ENCODE measurements around the gene PLXNC1. TPM values are rescaled to one million over a fixed set of nuclear protein-coding genes. Genes with fewer than 3 reads are reported as not detected.

The PLXNC1 gene
- total RNA-seq, 1 experiment from 2014 or later: 0.66 TPM

DNA sequence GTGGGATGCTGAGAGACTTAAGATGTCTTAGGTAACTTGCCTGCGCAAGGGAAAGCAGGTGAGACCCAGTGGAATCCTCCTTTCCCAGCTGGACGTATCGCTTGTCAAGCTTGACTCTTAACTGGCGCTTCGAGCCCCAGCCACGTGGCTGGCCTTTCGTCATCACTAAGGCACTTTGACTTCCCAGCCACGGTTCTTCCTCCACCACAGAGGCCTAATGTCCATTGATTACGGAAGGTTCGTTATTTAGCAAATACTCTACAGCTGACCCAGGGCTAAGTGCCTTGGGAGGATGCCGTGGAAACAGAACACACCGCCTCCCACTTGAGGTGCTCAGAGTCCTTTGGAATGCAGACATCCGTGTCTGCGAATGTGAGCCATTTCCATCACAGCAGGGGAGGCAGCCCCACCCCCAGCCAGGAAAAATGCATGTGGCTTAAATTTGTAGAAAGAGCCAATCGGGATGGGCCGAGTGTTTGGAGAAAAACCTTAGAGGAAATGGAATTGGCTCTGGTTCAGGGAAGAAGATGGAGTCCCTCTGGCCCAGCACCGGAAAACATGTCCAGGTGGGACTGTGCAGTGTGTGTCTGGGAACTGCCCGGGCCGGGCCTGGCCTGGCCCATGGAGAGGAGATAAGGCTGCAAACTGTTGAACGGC, 115.7 kb downstream of the PLXNC1 start:
- DNase-seq (ENCODE audit: low read depth): no peak

DNA sequence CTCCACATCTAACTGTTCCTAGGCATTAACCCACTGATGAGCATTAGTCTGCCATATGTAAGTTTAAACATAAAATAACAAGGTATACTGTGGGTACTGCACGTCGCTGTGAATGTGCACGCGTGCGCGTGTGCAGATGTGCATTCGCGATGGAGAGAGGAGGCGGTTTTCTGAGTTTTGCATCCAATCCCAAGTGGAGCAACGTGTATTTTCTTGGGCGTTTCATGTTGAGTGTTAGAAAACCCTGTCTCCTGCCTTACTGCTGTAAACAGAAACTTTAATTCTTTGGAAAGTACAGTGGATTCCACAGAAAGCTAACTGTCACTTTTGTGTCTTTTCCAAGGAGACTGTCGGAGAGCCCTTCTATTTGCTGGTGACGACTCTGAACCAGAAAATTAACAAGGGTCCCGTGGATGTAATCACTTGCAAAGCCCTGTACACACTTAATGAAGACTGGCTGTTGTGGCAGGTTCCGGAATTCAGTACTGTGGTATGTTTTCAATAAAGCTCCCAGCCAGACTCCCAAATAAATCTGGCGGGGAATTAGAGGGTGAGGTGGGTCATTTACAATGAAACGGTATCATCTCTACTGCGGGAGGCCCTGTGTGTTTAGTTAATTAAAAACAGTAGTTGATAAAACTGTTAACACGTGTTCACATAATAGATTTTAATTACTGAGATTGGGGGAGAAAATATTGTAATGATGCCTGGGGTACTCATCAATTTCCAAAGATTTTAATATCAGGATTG, 116.5 kb downstream of the PLXNC1 start:
- DNase-seq (ENCODE audit: low read depth): no peak

DNA sequence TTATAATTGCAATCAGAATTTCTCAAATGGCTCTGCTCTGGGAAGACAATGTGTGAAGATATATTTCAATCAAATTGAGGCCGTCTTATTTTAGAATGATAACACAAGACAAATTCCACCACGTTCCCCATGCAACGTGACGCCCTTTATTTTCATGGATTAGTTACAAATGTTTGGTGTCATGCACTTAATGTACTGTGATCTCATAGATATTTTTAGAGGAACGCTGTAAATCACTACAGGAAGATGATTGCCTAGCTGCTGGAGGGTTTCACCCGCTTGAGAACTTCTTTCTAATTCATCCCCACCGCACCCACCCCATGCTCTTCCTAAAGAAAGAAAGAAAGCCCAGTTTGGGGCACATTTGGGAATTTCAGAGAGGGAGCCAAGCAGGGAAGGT, 117.2 kb downstream of the PLXNC1 start:
- no peak for DNase-seq (ENCODE audit: low read depth)

DNA sequence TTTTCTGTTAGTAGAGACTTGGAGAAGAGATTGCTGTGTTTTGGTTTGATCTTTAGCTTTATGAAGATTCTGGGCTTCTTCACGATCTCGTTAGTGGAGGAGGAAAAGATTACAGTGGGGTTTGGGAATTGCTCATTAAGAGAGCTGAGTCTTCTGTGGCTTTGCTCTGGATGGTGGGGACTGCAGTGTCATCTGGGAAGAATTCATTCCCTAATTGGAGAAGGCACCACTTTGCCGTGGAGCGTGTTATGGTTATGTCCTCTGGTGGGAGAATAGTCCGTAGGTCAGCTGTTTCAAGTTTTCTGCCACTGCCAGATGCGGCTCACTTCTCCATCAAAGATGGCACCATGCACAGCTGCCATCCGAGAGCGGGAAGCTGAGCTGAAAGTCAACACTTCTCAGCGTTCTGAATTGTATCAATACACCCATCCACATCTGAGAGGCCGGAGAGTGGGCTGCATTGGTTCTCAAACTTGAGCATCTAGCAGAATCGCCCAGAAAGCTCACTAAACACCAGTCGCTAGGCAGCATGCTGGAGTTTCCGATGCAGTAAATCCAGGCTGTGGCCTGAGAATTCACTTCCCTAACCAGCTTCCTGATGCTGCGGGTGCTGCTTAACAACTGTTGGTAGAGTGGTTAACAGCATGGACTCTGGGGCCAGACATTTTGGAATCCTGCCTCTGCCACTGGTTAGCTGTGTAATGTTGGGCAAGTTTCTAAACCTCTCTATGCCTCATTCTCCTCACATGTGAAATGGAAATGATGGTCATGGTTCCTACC, 117.8 kb downstream of the PLXNC1 start:
- no peak for DNase-seq (ENCODE audit: low read depth)

DNA sequence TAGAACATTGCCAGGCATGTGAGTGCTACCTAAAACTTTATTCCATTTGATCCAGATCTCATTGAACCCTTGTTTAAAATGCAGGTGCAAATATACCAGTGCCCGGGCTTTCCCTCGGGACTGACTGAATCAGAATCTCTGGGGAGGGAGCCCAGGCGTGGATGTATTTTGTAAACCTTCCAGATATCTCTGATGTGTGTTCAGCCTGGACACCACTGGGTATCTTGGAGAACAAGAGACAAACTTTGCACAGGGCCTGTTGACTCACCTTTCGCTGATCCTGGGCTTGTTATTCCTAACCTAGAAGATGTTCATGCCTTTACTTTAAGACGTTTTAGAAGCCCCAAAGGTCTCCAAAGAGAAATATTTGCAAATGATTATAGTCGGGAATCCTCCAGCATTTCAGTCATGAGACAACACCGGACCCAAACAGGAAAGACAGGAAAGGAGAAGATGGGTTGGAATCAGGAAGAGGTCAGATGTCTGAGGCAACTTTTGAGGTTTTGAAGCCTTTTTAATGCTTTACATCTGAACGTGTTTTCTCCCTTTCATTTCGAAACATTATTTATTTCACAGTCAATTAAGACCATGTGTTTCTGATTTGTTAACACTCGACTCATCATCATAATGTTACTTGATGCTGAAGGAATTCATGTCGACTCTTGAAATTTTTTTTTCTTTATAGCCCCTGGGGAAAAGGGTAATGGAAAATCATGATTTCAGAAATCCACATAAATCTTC, 118.6 kb downstream of the PLXNC1 start:
- no peak for DNase-seq (ENCODE audit: low read depth)

DNA sequence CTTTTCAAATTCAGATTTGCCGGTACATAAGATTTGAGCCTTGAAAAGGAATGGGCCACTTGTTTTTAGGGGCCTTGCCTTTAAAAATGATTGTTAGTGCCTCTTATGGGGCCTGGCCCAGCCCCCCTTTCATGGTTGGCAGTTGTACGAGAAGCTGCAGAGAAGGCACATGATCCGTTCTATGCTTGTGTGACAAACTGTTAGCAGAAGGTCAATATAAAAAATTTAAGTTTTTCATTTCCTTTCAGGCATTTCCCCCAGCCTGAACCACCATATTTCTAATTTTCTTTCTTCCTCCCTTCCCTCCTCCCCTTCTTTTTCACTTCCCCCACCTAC, 119.1 kb downstream of the PLXNC1 start:
- no peak for DNase-seq (ENCODE audit: low read depth)

DNA sequence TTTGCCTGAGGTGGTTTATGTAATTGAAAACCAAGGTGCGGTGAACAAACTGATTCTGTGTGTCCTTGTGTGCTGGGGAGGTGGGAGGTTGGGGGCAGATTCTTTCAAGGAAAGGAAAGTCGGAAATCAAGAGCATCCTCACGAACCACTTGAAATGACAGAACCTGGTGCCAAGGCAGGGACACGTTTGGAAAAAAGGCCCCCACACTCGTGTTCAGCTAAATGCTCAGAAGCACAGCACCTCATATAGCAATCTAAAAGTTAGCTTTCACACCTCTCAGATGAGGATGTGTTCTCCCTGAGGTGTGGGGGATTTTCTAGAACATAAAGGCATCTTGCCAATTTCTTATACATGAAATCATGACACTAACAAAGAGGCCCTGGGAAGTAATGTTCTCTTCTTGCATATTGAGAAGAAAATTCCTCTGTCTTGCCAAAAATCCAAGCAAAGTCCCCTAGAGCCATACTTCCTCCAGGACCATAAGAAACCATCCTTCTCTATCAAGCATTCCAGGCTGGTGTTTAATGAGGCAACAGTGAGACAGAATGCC, 119.6 kb downstream of the PLXNC1 start:
- no peak for DNase-seq (ENCODE audit: low read depth)

DNA sequence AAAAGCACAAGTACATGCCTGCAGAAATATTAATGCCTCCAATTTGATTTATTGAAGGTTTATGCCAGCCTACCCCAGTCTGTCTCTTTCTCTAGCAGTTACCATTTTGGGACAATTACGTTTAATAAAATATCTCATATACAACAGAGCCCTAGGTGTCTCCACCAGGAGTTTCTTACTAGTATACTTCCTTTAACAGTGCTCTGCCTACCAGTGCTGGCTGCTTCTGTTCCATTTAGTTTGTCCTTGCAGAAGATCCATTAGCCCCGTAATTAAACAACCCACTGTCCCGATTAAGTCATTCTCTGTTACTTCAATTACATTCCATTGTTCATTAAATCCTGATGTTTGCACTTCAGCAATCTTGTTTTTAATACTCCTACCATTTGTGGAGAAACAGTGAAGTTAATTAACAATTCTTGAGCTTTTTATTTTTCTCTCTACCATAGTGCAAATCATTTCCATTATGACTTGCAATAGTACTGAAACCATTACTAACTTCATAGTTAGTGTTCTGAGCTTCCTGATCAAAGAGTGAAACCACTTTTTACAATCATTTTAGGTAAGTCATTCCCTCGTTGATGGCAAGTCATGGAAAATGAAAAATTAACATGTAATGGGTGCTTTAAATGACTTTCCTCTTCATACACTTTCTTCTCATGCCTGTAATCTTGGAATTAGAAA, 121.1 kb downstream of the PLXNC1 start:
- no peak for DNase-seq (ENCODE audit: low read depth)

DNA sequence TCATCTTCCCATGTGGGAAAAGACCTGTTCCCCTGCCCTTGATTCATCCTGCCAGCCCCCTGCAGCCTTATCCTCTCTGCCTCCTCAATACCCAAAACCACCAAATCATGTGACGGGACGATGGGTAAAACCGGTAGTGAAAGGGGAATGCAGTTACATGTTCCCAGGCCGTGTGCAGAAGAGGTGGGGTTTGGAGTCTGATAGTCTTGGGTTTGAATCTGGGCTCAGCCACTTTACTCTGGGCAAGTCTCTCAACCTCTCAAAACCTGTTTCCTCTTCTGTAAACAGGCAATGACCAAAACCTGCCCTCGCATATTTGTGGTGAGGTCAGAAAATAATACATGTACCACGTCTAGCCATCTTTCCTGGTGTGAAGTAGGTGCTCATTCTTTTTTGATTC, 123.0 kb downstream of the PLXNC1 start:
- no peak for DNase-seq (ENCODE audit: low read depth)

DNA sequence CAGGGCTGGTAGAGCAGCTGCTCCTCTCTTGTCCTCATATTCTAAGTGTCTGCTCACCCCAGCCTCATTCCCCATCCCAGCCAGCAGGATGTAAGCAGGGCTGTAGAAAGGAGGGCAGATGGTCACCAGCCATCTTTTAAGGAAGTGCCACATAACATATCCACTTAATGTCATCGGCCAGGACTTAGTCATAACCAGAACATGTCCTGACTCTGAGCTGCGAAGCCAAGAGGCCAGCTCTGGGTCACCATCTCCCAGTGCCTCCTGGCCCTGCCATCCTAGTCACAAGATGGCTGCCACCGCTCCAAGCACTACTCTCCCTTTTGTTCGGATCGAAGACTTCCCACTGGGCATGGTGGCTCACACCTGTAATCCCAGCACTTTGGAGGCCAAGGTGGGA, 123.9 kb downstream of the PLXNC1 start:
- DNase-seq (ENCODE audit: low read depth): no peak

DNA sequence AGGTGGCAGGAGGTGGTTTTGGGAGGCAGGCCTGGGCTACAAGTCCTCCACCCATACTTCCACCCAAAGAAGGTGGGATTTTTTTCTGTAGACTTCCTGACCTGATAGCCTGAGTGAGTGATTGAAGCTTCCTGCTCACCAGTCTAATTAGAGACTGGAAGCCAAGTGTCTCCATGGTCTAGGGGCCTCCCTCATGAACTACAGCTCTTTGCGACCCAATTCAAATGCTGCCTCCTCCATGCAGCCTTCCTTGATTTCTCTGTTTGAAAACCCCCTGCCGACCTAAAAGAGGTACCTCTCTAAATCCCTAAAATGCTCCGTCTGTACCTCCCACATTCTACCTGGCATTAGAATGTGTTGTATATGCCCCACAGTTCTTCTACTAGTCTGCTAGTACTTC, 124.9 kb downstream of the PLXNC1 start:
- DNase-seq (ENCODE audit: low read depth): no peak

DNA sequence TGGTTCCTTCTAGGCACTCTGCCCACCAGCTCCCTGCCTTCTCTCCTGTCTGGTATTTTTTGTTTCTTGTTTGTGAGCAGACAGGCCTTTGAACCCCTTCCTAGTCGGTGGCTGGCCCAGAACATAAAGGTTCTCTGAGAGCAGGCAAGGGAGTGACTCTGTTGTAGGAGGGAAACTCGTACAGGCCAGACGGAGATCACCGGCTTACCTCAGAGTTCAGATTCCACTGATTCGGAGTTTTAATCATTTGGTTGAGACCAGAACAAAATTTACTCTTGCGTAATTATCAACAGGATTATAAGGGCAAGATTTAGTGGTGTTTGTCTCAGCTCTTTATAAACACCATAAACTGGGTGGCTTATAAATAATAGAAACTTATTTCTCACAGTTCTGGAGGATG, 128.3 kb downstream of the PLXNC1 start:
- no peak for DNase-seq (ENCODE audit: low read depth)

DNA sequence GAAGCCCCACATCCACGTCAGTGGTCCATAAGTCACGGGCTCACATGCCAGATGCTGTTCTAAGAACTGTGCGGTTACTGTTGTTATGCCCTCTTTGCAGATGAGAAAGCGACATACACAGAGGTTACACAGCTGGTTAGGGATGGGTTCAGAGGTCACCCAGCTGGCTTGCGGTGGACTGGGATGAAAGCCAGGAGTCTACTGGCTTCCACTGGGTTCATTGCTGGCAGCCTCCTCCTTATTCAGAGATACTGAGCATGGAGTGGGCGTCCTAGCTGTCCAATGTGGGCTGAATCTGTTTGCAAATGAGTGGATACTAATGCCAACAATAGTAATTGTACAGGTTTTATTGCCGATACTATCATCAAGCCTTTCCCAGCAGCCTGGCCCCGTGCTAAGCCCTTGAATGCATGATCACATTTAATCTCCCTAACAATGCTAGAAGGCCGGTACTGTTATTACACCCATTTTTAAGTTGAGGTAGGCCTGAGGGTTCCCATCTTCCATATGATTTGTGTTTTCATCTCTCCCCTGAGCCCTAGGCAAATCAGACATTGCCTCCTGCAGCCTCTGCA, 129.1 kb downstream of the PLXNC1 start:
- no peak for DNase-seq (ENCODE audit: low read depth)

DNA sequence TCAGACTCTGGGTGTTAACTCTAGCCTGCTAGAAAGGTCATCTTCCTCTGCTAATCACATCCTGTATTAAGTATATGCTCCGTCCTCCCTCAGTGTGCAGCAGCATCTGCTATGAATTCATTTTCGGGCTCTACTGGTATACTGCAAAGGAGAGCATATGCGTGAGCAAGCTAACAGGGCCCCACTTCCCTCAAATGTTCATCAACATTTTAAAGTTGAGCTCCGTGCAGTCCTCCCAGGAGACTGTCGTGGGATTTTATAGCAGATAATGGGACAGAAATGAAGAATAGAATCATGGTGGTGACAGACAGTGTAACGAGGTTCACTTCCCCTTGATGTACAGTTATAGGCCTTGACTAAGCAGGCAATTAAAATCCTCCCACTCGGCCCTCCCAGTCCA, 131.7 kb downstream of the PLXNC1 start:
- no peak for DNase-seq (ENCODE audit: low read depth)

DNA sequence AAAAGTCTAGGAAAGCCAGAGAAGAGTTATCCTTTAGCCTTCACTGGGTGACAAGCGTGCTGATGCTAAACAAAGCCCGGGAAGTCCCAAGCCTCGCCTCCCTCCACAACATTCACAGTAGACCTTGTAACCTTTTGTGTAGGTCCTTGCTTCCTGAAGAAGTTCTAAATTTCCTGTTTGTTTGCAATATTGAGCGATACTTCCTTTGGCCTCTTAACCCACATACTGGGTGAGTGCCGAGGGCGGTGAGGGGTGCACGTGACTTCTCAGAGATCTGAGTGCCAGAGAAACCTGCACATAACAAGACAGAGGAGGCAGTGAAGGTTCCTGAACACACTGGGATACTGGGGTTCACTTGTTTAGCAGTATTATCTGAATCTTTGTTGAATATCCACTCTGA, 134.3 kb downstream of the PLXNC1 start:
- DNase-seq (ENCODE audit: low read depth): no peak

DNA sequence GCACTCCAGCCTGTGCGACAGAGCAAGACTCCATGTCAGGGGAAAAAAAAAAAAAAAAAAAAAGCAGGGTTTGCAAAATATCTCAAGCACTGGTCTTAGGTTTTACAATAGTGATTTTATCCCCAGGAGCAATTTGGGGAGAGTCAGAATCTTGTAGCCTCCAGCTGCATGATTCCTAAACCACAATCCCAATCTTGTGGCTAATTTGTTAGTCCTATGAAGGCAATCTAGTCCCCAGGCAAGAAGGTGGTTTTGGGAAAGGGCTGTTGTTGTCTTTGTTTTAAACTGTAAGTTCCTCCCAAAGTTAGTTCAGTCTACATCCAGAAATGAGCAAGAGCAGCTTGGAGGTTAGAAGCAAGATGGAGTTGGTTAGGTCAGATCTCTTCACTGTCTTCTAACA, 135.7 kb downstream of the PLXNC1 start:
- DNase-seq (ENCODE audit: low read depth): no peak

DNA sequence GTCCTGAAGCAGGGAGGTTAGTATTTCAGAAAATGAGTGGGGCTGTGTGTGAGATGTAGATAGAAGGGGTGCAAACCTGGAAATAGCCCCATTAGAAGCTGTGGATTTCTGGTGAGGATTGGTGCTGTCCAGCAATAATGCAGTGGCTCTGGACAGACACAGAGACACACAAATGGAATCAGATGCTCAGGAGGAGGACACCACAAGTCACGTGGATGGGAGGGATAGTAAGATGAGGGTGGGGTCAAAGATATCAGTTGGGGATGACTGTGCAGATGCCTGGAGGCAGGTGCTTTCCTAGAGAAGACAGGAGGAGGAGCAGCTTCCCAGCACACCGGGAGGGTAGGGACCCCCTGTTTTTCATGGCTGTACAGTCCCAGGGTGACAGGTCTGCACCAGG, 136.5 kb downstream of the PLXNC1 start:
- DNase-seq (ENCODE audit: low read depth): no peak

DNA sequence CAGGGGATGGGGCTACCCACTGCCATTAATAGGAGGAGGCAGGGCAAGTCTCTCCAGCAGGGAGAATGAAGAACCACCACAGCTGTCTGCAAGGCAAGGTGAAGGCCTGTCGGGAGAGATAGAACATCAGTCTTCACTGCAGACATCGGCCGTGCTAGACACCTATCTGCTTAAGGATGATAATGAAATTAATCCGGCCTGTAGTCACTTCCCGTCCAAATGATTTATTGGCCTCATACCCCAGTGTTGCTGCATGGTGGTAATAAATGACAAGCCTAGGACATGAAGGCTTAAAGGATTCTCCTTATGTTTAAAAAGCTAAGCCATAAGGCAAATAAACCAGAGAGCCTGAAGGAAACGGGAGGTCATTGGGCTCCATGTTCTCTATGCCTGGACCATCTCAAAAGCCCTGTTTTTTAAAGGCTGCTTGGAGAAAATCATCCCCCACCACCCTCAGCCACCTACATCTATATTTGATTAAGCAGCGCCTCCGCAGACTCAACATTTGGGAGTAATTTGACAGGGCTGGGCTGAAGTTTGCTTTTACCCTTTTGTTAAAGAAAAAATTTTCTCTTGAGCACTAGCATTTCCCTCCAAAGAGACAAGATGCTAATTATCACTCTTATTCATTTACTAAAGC, 137.7 kb downstream of the PLXNC1 start:
- DNase-seq (ENCODE audit: low read depth): no peak

DNA sequence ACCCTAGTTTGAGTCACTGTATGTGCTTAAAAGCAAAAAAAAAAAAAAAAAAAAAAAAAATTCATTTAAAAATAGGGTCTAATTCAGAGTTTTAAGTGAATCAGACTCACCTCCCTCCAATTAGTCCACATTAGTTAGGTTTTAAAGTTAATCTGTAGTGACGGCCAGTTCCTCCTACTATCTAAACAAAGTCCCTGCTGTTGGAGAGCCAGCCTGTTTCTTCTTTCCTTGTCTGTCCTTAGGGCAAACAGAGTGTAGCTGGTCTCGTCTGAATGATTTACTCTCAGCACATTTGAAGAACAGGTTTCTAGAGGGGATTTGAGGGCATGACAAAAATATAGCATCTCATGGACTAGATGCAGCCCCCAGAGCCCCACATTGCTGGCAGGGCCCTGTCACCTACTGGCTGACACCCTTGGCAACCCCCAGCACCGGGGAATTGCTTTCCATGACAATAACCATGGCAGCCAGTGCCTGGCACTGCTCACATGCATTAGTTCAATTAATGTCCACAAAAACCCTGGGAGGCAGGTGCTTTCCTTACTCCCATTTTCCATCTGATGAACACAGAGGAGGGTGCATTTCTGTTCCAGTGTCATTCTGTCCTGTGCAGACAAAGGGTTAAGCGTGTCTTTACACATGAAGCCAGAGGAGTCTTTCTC, 138.3 kb downstream of the PLXNC1 start:
- no peak for DNase-seq (ENCODE audit: low read depth)

DNA sequence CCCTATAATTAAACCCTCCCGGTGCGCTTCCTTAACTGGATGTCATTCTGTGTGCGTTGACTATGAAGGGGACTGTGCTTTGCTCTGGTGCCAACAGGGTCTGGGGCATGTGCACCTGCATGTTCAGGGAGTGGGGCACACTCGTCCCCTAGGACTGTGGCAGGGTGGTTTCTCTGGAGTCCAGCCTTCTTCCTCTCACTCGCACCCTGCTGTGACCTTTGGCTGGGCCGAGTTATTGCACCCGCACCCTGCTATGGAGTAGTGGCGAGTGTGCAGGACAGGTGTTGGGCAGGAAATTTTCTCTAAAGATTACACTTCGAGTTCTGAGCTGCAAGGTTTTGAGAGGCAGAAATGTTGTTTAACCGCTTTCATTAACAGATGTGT, 138.9 kb downstream of the PLXNC1 start:
- DNase-seq (ENCODE audit: low read depth): no peak
